ENCODE data around the gene DMD. TPM values are rescaled to one million over a fixed set of nuclear protein-coding genes. Genes with fewer than 3 reads are reported as not detected.

The DMD gene
- total and polyA plus RNA-seq, 2 of the 8 experiments (the other 6 are each of a cell fraction or from before 2014, with no cell fraction given): 4.8 to 7.4 TPM

DNA sequence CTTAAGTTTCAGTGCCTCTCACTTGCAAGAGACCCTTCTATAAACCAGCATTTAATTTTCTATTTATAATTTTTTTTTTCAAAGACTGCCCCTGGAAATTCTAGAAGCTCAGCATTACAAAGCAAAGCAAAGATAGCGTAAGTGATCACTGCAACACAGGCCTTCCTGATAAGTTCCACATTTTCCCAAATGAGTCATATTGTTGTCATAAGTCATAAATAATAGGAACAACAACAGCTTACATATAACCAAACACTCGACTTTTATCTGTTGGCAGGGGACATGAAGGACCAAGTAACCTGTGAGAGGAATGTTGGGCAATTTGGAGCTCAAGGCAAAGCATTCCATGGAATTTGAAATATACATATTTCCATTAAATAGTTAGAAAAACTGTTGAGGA lies 815.5 kb downstream of the DMD start (continued):
- no peak for TF ChIP-seq E2F6 (IDR thresholded peaks at IDR 0.05)
- no peak for TF ChIP-seq RXRA (IDR thresholded peaks at IDR 0.05; ENCODE audit: insufficient read depth, low read depth, low read length)
- no peak for TF ChIP-seq SIN3A (conservative IDR thresholded peaks at IDR 0.05 in 1 of 2, IDR thresholded peaks at IDR 0.05 in 1 of 2; ENCODE audit: low read depth in 1 of 2, low read length in 2 of 2)
- TF ChIP-seq SP1 (IDR thresholded peaks at IDR 0.05; ENCODE audit: low read depth, low read length): no peak
- TF ChIP-seq HDAC2 (IDR thresholded peaks at IDR 0.05; ENCODE audit: borderline replicate concordance in 1 of 2, low read depth in 2 of 2, low read length in 2 of 2): no peak
- no peak for TF ChIP-seq KDM1A (IDR thresholded peaks at IDR 0.05; ENCODE audit: borderline replicate concordance, low read length)
- TF ChIP-seq CTCF (IDR thresholded peaks at IDR 0.05; ENCODE audit: control extremely low read depth in 1 of 3, insufficient read depth in 1 of 3, low read depth in 1 of 3, low read length in 3 of 3): no peak

All from H1 (cell line).